ENCODE measurements around the gene KRT2.

KRT2 gene

DNA sequence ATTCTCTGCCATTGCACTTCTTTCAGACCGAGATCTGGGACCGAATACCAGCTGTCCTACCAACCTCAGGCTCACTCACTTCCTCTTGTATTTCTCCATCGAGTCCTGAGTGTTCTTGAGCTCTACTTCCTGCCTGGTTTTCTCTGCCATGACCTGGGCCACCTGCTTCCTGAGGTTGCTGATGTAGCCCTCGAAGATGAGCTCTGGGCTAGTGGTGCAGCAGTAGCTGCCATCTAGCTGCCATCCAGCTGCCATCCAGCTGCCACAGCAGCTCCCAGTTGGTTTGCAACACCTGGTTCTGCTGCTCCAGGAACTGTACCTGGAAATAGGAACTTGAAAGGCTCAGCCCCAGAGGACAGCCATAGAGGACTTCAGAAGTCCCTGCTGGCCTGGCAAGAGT, 18.6 kb downstream of the KRT2 start:
- TF ChIP-seq SIN3A (IDR thresholded peaks at IDR 0.05; ENCODE audit: borderline replicate concordance, insufficient read depth, low read length) = no peak
- no peak for TF ChIP-seq TAF1 (IDR thresholded peaks at IDR 0.05; ENCODE audit: borderline replicate concordance, insufficient read depth, low read length)
- TF ChIP-seq FOXP2 (optimal IDR thresholded peaks at IDR 0.05; ENCODE audit: borderline replicate concordance, extremely low read depth, extremely low read length, insufficient read depth) = no peak
- no peak for TF ChIP-seq REST (IDR thresholded peaks at IDR 0.05; ENCODE audit: insufficient read depth in 1 of 2, low read depth in 2 of 2, low read length in 2 of 2)
- no peak for TF ChIP-seq POLR2AphosphoS5 (IDR thresholded peaks at IDR 0.05; ENCODE audit: low read depth, low read length)

- no peak for TF ChIP-seq POLR2AphosphoS5 (IDR thresholded peaks at IDR 0.05; ENCODE audit: low read depth, low read length)
Observed at GRCh38 chr12:52632656-52633055, 19.4 kb downstream of the KRT2 start.

DNA sequence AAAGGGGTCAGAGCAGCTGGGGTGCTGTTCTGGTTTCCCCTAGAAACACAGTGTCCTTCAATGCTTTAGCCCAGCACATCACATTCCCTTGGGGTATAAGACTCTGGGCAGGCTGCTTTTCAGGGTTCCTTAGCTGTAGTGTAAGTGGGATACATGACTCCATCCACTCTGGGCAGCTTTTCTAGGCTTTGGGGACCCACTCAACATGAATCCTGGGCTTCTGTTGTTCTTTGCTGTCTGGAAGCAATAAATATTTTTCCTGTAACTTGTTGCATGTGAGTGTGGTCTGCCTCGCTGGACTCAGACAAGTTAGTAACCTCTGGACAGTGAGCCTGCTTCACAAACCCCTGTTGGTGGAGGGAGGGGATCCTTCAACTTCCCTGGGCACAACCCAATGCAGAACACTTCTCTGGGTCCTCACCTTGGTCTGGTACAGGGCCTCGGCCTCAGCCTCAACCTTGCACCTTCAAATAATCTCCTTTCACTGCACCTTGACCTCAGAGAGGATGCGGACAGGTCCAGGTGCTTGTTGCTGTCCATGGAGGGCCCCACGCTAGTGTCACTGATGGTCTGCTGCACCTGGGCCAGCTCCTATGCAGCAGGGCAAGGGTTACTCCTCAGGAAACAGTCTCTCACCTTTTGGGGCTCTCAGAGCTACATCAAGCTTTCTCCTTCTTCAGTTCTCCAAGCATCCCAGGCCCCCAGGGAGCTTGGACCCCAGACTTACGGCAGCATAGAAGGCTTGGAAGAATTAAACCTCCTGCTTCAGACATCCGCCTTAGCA, 20.1 kb downstream of the KRT2 start:
- no peak for TF ChIP-seq REST (IDR thresholded peaks at IDR 0.05; ENCODE audit: insufficient read depth in 1 of 2, low read depth in 2 of 2, low read length in 2 of 2)
- TF ChIP-seq FOXP2 (optimal IDR thresholded peaks at IDR 0.05; ENCODE audit: borderline replicate concordance, extremely low read depth, extremely low read length, insufficient read depth) = no peak
- TF ChIP-seq TAF1 (IDR thresholded peaks at IDR 0.05; ENCODE audit: borderline replicate concordance, insufficient read depth, low read length) = no peak
- TF ChIP-seq POLR2AphosphoS5 (IDR thresholded peaks at IDR 0.05; ENCODE audit: low read depth, low read length) = no peak
- no peak for TF ChIP-seq SIN3A (IDR thresholded peaks at IDR 0.05; ENCODE audit: borderline replicate concordance, insufficient read depth, low read length)

GRCh38 chr12:52631264-52631663, 20.7 kb downstream of the KRT2 start:
- TF ChIP-seq TAF1 (IDR thresholded peaks at IDR 0.05; ENCODE audit: borderline replicate concordance, insufficient read depth, low read length) = no peak
- TF ChIP-seq POLR2AphosphoS5 (IDR thresholded peaks at IDR 0.05; ENCODE audit: low read depth, low read length) = no peak
- TF ChIP-seq SIN3A (IDR thresholded peaks at IDR 0.05; ENCODE audit: borderline replicate concordance, insufficient read depth, low read length) = no peak
- TF ChIP-seq FOXP2 (optimal IDR thresholded peaks at IDR 0.05; ENCODE audit: borderline replicate concordance, extremely low read depth, extremely low read length, insufficient read depth) = no peak
- TF ChIP-seq REST (IDR thresholded peaks at IDR 0.05; ENCODE audit: insufficient read depth in 1 of 2, low read depth in 2 of 2, low read length in 2 of 2) = no peak

DNA sequence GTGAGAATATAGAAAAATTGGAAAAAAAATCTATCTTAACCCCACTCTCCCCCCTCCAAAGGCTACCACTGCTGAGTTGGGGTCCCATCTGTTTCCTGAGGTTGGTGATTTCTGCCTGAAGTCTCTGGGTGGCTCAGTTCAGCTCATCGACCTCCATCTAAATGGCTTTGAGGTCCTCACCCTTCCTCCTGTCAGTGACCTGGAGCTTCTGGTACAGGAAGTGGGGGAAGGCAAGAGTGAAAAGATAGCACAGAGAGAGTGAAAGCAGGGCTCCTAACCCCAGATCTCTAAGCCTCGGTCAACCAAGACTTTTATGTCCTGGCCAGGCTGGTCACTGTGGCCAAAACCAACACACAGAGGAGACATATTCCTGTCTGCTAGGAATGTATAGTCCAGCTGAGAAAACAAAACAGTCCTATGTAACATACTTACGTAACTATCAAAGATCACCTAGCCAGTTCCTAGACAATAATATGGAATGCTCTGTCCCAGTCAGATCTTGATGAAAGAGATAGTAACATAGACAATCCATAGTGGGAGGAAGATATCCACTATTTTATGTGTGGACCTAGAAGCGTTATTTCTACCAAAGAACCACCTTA, 21.3 kb downstream of the KRT2 start:
- TF ChIP-seq REST (IDR thresholded peaks at IDR 0.05; ENCODE audit: insufficient read depth in 1 of 2, low read depth in 2 of 2, low read length in 2 of 2) (no peak), FOXP2 (optimal IDR thresholded peaks at IDR 0.05; ENCODE audit: borderline replicate concordance, extremely low read depth, extremely low read length, insufficient read depth) (no peak), POLR2AphosphoS5 (IDR thresholded peaks at IDR 0.05; ENCODE audit: low read depth, low read length) (no peak)
